Fibroblast of the aortic adventitia (primary cell): ENCODE results near the gene TTLL12. TPM values are rescaled to one million over a fixed set of nuclear protein-coding genes. Genes with fewer than 3 reads are reported as not detected.

Source experiments
- DNase-seq: peaks from one replicate; pipeline ENCODE4 v3.0.0-alpha.2; 2010; ENCODE audit warnings: low read depth
- H3K4me3 ChIP-seq: 2 replicates; pipeline ENCODE4 v1.5.1; 2011; ENCODE audit warnings: low read depth, mild to moderate bottlenecking, control low read depth, low read length, moderate library complexity
- total RNA-seq: library from RNA; depleted of rRNA; stranded (reverse); fragments of >200 nt; gene quantifications from 2 replicates; pipeline ENCODE4 v1.2.3, GENCODE V29; 2012; ENCODE audit warnings: low replicate concordance
- TF ChIP-seq, protein P1 (sequence below): IDR thresholded peaks from 2 replicates; pipeline ENCODE4 v1.5.1; 2011; ENCODE audit warnings: mild to moderate bottlenecking, low read length, control low read depth, inconsistent platforms; ENCODE audit not compliant: insufficient read depth

Gene TTLL12
- total RNA-seq, 1 donor, result 40.5 TPM

DNA sequence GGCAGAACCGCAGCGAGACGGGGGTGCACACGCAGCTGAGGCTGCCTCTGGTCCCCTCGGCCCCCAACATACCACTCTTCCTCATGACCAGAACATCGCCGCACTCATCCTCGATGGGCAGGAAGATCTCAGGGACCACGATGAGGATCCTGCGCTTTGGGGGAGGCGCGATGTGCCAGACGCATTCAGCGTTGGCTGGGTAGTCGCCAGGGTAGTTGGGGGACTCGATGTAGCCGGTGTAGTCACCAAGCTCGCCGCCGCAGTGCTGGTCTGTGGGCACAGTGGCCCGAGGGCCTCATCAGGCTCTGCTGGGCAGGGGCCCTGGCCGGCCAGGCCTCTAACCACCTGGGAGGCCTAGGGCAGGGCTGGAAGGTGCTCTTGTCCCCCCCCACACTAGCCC is 23.0 kb upstream of the TTLL12 start:
- DNase-seq, result no peak
- TF ChIP-seq, protein P1, sequence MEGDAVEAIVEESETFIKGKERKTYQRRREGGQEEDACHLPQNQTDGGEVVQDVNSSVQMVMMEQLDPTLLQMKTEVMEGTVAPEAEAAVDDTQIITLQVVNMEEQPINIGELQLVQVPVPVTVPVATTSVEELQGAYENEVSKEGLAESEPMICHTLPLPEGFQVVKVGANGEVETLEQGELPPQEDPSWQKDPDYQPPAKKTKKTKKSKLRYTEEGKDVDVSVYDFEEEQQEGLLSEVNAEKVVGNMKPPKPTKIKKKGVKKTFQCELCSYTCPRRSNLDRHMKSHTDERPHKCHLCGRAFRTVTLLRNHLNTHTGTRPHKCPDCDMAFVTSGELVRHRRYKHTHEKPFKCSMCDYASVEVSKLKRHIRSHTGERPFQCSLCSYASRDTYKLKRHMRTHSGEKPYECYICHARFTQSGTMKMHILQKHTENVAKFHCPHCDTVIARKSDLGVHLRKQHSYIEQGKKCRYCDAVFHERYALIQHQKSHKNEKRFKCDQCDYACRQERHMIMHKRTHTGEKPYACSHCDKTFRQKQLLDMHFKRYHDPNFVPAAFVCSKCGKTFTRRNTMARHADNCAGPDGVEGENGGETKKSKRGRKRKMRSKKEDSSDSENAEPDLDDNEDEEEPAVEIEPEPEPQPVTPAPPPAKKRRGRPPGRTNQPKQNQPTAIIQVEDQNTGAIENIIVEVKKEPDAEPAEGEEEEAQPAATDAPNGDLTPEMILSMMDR, result no peak
- no peak overlapping the region for H3K4me3 ChIP-seq

DNA sequence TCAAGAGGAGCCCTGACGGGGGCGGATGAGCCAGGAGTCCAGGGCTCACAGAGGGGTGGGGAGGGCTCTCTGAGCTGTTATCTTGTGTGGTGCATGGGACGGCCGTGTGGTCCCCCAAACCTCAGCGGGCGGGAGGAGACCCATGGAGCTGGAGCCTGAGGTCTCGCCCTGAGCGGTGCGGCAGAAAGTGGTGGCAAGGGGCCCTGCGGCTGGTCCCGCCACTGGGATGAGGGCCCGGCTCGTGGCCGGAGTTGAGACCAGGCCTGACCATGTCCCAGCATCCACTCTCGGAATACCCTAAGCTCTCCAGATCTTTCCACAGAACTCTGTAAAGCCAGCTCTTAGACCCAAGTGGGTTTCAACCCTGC is 22.6 kb upstream of the TTLL12 start:
- DNase-seq, result no peak
- no peak overlapping the region for H3K4me3 ChIP-seq
- TF ChIP-seq, protein P1, result no peak

DNA sequence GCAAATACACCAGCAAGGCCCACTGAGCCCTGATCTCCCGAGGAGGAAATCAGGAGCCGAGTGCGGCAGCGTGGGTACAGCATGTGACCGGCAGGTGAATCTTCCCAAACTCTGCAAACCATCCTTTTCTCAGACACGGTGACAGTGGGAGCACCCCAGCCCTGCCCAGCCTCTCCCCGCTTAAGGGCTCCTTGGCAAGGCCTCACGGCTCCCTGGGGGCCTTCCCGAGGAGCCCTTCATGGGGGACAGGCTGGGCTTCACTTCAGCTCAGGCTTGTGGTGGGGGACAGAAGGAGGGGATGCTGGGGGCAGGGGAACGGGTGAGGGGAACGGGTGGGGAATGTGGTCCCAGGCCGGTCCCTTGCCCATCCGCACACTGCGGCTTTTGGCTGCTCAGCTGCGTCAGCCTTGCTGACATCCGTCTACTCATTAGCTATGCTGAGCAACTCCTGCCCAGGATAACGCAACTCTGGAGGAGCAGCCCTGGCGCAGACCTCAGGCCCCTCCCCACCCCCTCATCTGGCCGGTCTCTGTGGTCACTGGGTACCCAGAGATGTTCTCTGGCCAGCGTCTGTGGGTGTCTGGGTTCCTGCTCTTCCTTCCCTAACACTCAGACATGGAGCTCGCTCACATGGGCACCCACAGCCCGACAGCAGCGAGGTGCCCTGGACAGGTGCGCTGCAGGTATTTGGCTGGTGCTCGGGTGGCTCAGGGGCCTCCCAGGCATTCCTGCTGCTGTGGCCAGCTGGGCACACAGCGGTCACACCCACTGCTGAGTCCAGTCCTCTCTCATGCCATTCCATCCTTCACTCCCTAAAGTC is 22.0 kb upstream of the TTLL12 start:
- H3K4me3 ChIP-seq, result no peak overlapping the region
- TF ChIP-seq, protein P1, result no peak
- no peak for DNase-seq

DNA sequence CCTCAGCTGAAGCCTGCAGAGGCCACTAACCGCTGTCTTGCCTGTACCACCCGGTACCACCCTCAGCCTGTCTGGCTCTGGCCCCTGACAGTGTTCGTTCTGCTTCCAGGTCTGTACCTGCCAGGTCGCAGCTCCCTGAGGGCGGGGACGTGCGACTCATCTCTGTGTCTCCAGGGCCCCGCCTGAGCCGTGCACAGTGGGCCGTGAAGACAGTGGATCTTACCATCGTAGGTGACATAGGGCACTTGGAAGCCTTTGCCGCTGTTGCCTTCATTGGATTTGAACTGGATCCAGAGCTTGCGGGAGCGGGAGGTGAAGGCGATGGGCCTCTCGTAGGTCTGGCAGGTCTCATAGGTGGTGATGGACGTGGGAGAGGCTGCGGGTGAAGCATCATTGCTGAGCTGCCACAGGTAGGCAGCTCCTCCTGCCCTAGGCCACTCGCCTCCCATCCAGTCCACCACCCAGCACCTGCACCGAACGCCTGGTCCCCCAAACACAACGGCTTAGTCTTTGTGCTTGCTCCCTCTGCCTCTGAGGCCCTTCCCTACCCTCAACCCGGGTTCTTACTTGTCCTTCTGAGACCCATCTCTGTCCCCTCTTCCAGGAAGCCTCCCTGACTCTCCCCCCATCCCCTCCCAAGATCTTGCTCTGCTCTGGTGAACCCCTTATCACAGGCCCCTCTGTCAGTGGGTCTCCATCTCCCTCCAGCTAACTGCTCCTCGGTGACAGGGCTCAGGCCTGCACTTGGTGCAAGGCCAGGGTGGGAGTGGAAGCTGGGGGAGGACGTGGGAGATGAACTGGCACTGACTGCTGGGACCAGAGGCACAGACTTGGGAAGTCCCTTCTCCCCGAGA is 21.1 kb upstream of the TTLL12 start:
- H3K4me3 ChIP-seq, result no peak overlapping the region
- TF ChIP-seq, protein P1, result no peak
- DNase-seq, result no peak

DNA sequence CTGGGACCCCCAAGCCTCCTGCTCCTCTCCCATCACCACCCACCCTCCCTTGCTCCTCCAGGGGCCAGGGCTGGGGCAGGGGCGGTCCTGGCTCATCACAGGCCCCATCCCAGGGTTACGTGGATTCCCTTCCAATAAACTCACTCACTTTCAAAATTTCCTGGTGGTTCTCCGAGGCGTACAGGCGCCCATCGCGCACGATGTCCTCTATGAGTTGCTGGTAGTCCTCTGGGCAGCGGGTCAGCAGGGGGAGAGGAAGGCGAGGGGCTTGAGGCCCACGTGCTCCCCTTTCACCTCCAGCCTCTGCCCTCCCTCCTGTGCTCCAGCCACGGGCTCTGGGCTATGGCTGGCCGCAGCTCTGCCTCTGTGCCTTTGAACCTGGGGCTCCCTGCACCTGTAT is 20.5 kb upstream of the TTLL12 start:
- TF ChIP-seq, protein P1, result no peak
- DNase-seq, result no peak
- no peak overlapping the region for H3K4me3 ChIP-seq

DNA sequence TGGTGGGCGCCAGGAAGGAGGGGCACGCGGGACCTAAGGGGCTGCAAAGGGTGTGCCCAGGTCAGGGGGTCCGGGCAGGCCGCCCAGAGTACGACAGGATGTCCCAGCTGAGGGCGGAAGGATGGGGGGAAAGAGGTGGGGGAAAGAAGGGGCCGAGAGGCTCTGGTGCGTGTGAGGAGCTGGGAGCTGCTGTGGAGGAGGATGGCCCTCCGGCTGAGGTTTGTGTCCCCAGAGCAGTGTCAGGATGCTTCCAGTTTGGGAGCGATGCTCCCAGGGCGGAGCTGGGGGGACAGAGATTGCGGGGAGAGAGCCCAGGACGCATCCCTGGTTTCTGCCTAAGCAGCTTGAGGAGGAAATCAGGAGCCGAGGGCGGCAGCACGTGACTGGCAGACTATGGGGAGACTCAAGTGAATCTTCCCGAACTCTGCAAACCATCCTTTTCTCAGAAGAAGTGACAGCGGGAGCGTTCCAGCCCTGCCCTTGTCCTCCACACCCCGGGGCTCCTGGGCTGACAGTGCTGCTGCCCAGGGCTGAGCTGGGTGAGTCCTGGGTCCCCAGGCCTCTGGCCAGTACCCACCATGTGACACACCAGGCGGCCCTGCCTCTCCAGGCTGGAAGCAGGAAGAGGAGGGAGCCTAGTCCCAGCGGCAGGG is 19.7 kb upstream of the TTLL12 start:
- DNase-seq, result no peak
- TF ChIP-seq, protein P1, result no peak
- H3K4me3 ChIP-seq, result no peak overlapping the region
